Endothelial cell of umbilical vein (primary cell): Measurements from ENCODE around the gene XPO5. TPM values are rescaled to one million over a fixed set of nuclear protein-coding genes. Genes with fewer than 3 reads are reported as not detected.

Source experiments
- BruUV-seq: library from RNA; stranded (reverse); fragments of 400-500 nt; replicated peaks from 2 replicates; lab custom pipeline; 2021; lab: Mats Ljungman, UMichigan
- CTCF ChIA-PET: fragments of 300-600, 350-600 bp; sonication (Branson Sonifier 250); formaldehyde crosslinking; loops from one replicate; lab custom pipeline; 2021; ENCODE audit warnings: antibody characterized with exemption, inconsistent platforms; lab: Charles Lee
- POLR2A ChIA-PET: fragments of 300-600, 350-600 bp; sonication (Branson Sonifier 250); formaldehyde crosslinking; loops from one replicate; lab custom pipeline; 2021; ENCODE audit warnings: antibody characterized with exemption, inconsistent platforms; lab: Charles Lee
- DNase-seq: peaks from one replicate; pipeline ENCODE4 v3.0.0-alpha.2; 2011; ENCODE audit warnings: low read depth, low spot score
- FAIRE-seq: peaks from 2 replicates; lab custom pipeline; 2011; peaks lifted over from hg19 to GRCh38; lab: Jason Lieb, UNC
- H2AFZ ChIP-seq: 2 replicates; pipeline ENCODE4 v1.6.0; 2012; ENCODE audit warnings: low read depth, low read length, control low read depth, inconsistent platforms
- H3K27ac ChIP-seq: 2 replicates; pipeline ENCODE4 v1.5.1; 2011; ENCODE audit warnings: low read depth, mild to moderate bottlenecking, control low read depth, low read length, moderate library complexity; ENCODE audit not compliant: insufficient read depth
- H3K27me3 ChIP-seq, 2 experiments: 2 replicates each; pipeline versions ENCODE4 v1.6.0 to v1.6.1; 2011; ENCODE audit warnings: low read length in 2 of 2, mixed read lengths in 1 of 2; ENCODE audit not compliant: control insufficient read depth in 2 of 2, insufficient read depth in 2 of 2
- H3K36me3 ChIP-seq, 2 experiments: 2 replicates in 1 of 2; 3 replicates in 1 of 2; pipeline ENCODE4 v1.5.1; 2011; ENCODE audit warnings: low read length in 2 of 2, mild to moderate bottlenecking in 1 of 2, moderate library complexity in 1 of 2; ENCODE audit not compliant: control insufficient read depth in 2 of 2, insufficient read depth in 2 of 2; ENCODE audit errors: extremely low read depth in 1 of 2
- H3K4me1 ChIP-seq: 3 replicates; pipeline ENCODE4 v1.5.1; 2011; ENCODE audit warnings: mild to moderate bottlenecking, low read length; ENCODE audit not compliant: control insufficient read depth, insufficient read depth; ENCODE audit errors: extremely low read depth
- H3K4me2 ChIP-seq: 2 replicates; pipeline ENCODE4 v1.6.1; 2011; ENCODE audit warnings: low read length, control low read depth, mixed read lengths; ENCODE audit not compliant: insufficient read depth
- H3K4me3 ChIP-seq, 3 experiments: fragments of 200-600 bp in 1 of 3; sonication (generic), shearing (Covaris generic) in 1 of 3; replicated peaks in 1 of 3; 2 replicates each; pipeline ENCODE4 v1.5.1; 2011 to 2016; ENCODE audit warnings: control low read depth in 3 of 3, low read length in 3 of 3, mild to moderate bottlenecking in 2 of 3, inconsistent platforms in 1 of 3, low read depth in 1 of 3, moderate library complexity in 1 of 3; ENCODE audit not compliant: insufficient read depth in 1 of 3
- H3K79me2 ChIP-seq: 2 replicates; pipeline ENCODE4 v1.6.0; 2012; ENCODE audit warnings: low read length, inconsistent platforms; ENCODE audit not compliant: control insufficient read depth, insufficient read depth
- H3K9ac ChIP-seq: replicated peaks from 2 replicates; pipeline ENCODE3; 2011; ENCODE audit warnings: low read length, control low read depth; ENCODE audit not compliant: insufficient read depth; ENCODE audit errors: extremely low read depth
- H3K9me1 ChIP-seq: replicated peaks from 3 replicates; pipeline ENCODE4 v1.6.0; 2011; ENCODE audit warnings: mild to moderate bottlenecking, low read length; ENCODE audit not compliant: control insufficient read depth, insufficient read depth; ENCODE audit errors: extremely low read depth
- H3K9me3 ChIP-seq: replicated peaks from 2 replicates; pipeline ENCODE4 v1.5.1; 2012; ENCODE audit warnings: low read length, inconsistent platforms; ENCODE audit not compliant: control insufficient read depth, insufficient read depth
- H4K20me1 ChIP-seq: replicated peaks from 2 replicates; pipeline ENCODE3; 2011; ENCODE audit warnings: mild to moderate bottlenecking, low read length; ENCODE audit not compliant: control insufficient read depth, insufficient read depth; ENCODE audit errors: extremely low read depth
- CTCF ChIP-seq, 2 donors: IDR thresholded peaks; 1 replicate in 1 of 2; 2 replicates in 1 of 2; pipeline ENCODE4 v1.5.1; 2011; ENCODE audit warnings: low read length in 2 of 2, mild to moderate bottlenecking in 2 of 2, moderate library complexity in 2 of 2, control low read depth in 1 of 2, inconsistent platforms in 1 of 2, low read depth in 1 of 2; ENCODE audit not compliant: insufficient read depth in 1 of 2; ENCODE audit errors: extremely low read depth in 1 of 2
- EZH2 ChIP-seq: IDR thresholded peaks from 2 replicates; pipeline ENCODE4 v1.6.1; 2012; ENCODE audit warnings: borderline replicate concordance, low read depth, mild to moderate bottlenecking, moderate library complexity, low read length, inconsistent platforms; ENCODE audit not compliant: severe bottlenecking
- FOS ChIP-seq: IDR thresholded peaks from 2 replicates; pipeline ENCODE4 v1.6.1; 2011; ENCODE audit warnings: mild to moderate bottlenecking, low read length, moderate library complexity, borderline replicate concordance; ENCODE audit not compliant: insufficient read depth
- GATA2 ChIP-seq: IDR thresholded peaks from 2 replicates; pipeline ENCODE4 v1.7.0; 2011; ENCODE audit warnings: low read depth, mild to moderate bottlenecking, moderate library complexity, mixed read lengths, low read length; ENCODE audit not compliant: insufficient read length, insufficient read depth
- JUN ChIP-seq: IDR thresholded peaks from 2 replicates; pipeline ENCODE4 v1.6.1; 2011; ENCODE audit warnings: borderline replicate concordance, low read depth; ENCODE audit not compliant: insufficient read length, insufficient read depth
- MYC ChIP-seq: IDR thresholded peaks from one replicate; pipeline ENCODE4 v1.6.1; 2011; ENCODE audit warnings: mild to moderate bottlenecking, low read depth, low read length
- POLR2A ChIP-seq: IDR thresholded peaks from 2 replicates; pipeline ENCODE4 v1.6.1; 2012; ENCODE audit warnings: low read depth, mild to moderate bottlenecking, control low read depth, low read length
- POLR2AphosphoS5 ChIP-seq: IDR thresholded peaks from 2 replicates; pipeline ENCODE4 v1.6.1; 2012; ENCODE audit warnings: low read depth, mild to moderate bottlenecking, control low read depth, low read length, moderate library complexity; ENCODE audit not compliant: insufficient read depth
- dilution Hi-C: fragments of 300-500 bp; cut with MboI; formaldehyde crosslinking; loops from one replicate; pipeline ENCODE4 v1.15.0; 2019; ENCODE audit warnings: low sequenced_read_pairs; ENCODE audit not compliant: extremely low pct_ligation_motif_present
- intact Hi-C: fragments of 100-400 bp; cut with micrococcal nuclease; formaldehyde crosslinking; loops from one replicate; pipeline ENCODE4 v1.10.0; 2022
- polyA plus RNA-seq, 4 experiments: library from polyadenylated mRNA; depleted of rRNA in 3 of 4; stranded (reverse) in 3 of 4; unstranded in 1 of 4; fragments of >200 nt; gene quantifications; 2 replicates each; pipeline versions ENCODE4 v1.2.1 to v1.2.3, GENCODE V29; 2011 to 2012; ENCODE audit warnings: missing spikeins in 1 of 4
- total RNA-seq: library from RNA; stranded (reverse); gene quantifications from 2 replicates; pipeline ENCODE4 v1.2.3, GENCODE V29; 2021
- TF ChIP-seq, protein P1 (sequence below): IDR thresholded peaks from 2 replicates; pipeline ENCODE4 v1.6.1; 2011; ENCODE audit not compliant: insufficient read depth, insufficient read length

The XPO5 gene
- total and polyA plus RNA-seq, 2 donors (not counting 3 experiments of a cell fraction or from before 2014, with no cell fraction given), result 28.4 to 50.0 TPM

DNA sequence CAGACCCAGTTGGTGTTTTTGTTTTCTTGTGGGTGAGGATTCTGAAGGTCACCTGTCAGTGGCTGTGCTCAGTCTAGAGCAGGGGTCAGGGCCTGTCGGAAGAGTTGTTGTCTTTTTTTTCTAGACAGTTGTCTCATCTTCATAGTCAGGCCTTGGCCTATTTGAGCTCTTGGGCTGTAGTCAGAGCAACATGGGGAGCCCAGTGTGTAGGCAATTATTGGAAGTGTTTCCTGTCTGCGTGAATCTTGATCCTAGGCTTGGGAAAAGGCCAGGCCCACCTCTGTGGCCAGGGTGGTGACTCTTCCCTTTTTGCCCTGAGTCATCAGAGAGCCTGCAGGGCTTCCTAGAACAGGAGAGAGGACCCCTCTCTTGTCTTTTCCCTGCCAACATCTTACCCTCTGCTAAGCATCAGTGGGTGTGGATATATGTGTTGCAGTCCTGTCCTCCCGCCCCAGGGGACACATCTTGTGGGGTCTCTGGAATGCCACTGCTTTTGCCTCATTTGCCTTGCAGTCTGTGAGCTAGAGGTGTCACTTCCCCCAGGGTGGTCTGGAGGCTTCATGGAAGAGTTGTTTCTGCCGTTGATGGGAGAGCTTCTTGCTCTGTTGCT lies 87.1 kb downstream of the XPO5 start:
- POLR2A ChIA-PET, result no interaction called here
- intact Hi-C loops (no loop called here), dilution Hi-C loops (no loop called here)
- H3K4me3 ChIP-seq, result no peak overlapping the region
- no peak overlapping the region for H2AFZ ChIP-seq
- H3K27ac ChIP-seq, result no peak overlapping the region
- H4K20me1 ChIP-seq, result no peaks in the 10 kb centered on the region
- H3K79me2 ChIP-seq, result no peaks in the 10 kb centered on the region
- H3K4me2 ChIP-seq, result no peak overlapping the region
- no peaks in the 10 kb centered on the region for H3K9me1 ChIP-seq
- no peak for FAIRE-seq
- H3K4me1 ChIP-seq, result peaks cover 12% of the 10 kb centered on the region
- TF ChIP-seq, protein P1, sequence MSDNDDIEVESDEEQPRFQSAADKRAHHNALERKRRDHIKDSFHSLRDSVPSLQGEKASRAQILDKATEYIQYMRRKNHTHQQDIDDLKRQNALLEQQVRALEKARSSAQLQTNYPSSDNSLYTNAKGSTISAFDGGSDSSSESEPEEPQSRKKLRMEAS, result no peak
- TF ChIP-seq EZH2 (no peak), JUN (no peak), MYC (no peak), POLR2AphosphoS5 (no peak), GATA2 (no peak), CTCF (IDR thresholded peaks at IDR 0.05; ENCODE audit: extremely low read depth in 1 of 2, insufficient read depth in 1 of 2, low read depth in 1 of 2, low read length in 2 of 2) (no peak), FOS (no peak), POLR2A (no peak)
- H3K9ac ChIP-seq, result no peak overlapping the region
- H3K27me3 ChIP-seq, result no peaks in the 10 kb centered on the region
- no peak for DNase-seq
- H3K9me3 ChIP-seq, result no peaks in the 10 kb centered on the region
- CTCF ChIA-PET, result interaction anchor here (5.5 kb wide), 1 partner anchor 18 kb away, joined by 21 read pairs; no protein-coding TSS in a partner anchor
- peaks cover 0 to 5% of the 10 kb centered on the region in 2 experiments for H3K36me3 ChIP-seq
- no TSS peak for BruUV-seq
